Neural crest cell (in vitro differentiated cells): Measurements from ENCODE around the gene RNF114. TPM values are rescaled to one million over a fixed set of nuclear protein-coding genes. Genes with fewer than 3 reads are reported as not detected.
"Not testable (repeated sequence)": the region's sequence is repeated elsewhere in the genome, so short reads cannot be mapped to it uniquely, and the experiment has no call there.

Experiments used
- DNase-seq: peaks from one replicate; pipeline ENCODE4 v3.0.0; 2021; ENCODE audit warnings: low read depth, mixed read lengths, low spot score
- H3K27ac Mint-ChIP-seq: one replicate; pipeline ENCODE4 v1.8.0; 2021; ENCODE audit warnings: mild to moderate bottlenecking, mixed read lengths; ENCODE audit not compliant: unreplicated experiment
- H3K27me3 Mint-ChIP-seq: 2 replicates; pipeline ENCODE4 v1.8.0; 2021; ENCODE audit warnings: low read depth, mild to moderate bottlenecking, mixed read lengths
- H3K36me3 Mint-ChIP-seq: 2 replicates; pipeline ENCODE4 v1.8.0; 2021; ENCODE audit warnings: low read depth, mild to moderate bottlenecking, mixed read lengths
- H3K4me1 Mint-ChIP-seq: 2 replicates; pipeline ENCODE4 v1.8.0; 2021; ENCODE audit warnings: mixed read lengths
- H3K4me3 Mint-ChIP-seq: one replicate; pipeline ENCODE4 v1.8.0; 2021; ENCODE audit warnings: mild to moderate bottlenecking, mixed read lengths
- H3K9me3 Mint-ChIP-seq: 2 replicates; pipeline ENCODE4 v1.8.0; 2021; ENCODE audit warnings: mixed read lengths
- CTCF ChIP-seq: fragments of 200-600 bp; sonication (generic); conservative IDR thresholded peaks from 2 replicates; pipeline ENCODE4 v1.5.0; 2021; ENCODE audit warnings: antibody characterized with exemption, mild to moderate bottlenecking
- total RNA-seq: library from RNA; stranded (reverse); gene quantifications from 2 replicates; pipeline ENCODE4 v1.2.1, GENCODE V29; 2021

Gene RNF114
- total RNA-seq, 1 donor from 2014 or later: 53.0 TPM

GRCh38 chr20:49948178-49948577 lies 12.0 kb downstream of the RNF114 start:
- DNase-seq: no peak
- TF ChIP-seq CTCF: no peak
- Mint-ChIP-seq H3K27me3 (no peaks in the 10 kb centered on the region), H3K4me3 (no peak overlapping the region), H3K27ac (no peak overlapping the region), H3K36me3 (peaks cover 23% of the 10 kb centered on the region), H3K9me3 (no peaks in the 10 kb centered on the region), H3K4me1 (no peaks in the 10 kb centered on the region)

GRCh38 chr20:49948809-49949507 lies 12.8 kb downstream of the RNF114 start:
- H3K4me1 Mint-ChIP-seq: no peaks in the 10 kb centered on the region
- peaks cover 23% of the 10 kb centered on the region for H3K36me3 Mint-ChIP-seq
- DNase-seq: no peak
- no peak overlapping the region for H3K27ac Mint-ChIP-seq
- no peak overlapping the region for H3K4me3 Mint-ChIP-seq
- no peaks in the 10 kb centered on the region for H3K9me3 Mint-ChIP-seq
- H3K27me3 Mint-ChIP-seq: no peaks in the 10 kb centered on the region
- no peak for TF ChIP-seq CTCF

- no peak for DNase-seq
- H3K4me1 Mint-ChIP-seq: no peaks in the 10 kb centered on the region
These were observed 15.0 kb downstream of the RNF114 start for GRCh38 chr20:49951151-49951550.

GRCh38 chr20:49955167-49955566 lies 19.0 kb downstream of the RNF114 start:
- Mint-ChIP-seq H3K9me3 (no peaks in the 10 kb centered on the region), H3K4me3 (no peak overlapping the region), H3K36me3 (peaks cover 37% of the 10 kb centered on the region), H3K27me3 (no peaks in the 10 kb centered on the region), H3K27ac (no peak overlapping the region), H3K4me1 (peaks cover 4% of the 10 kb centered on the region)
- no peak for TF ChIP-seq CTCF
- no peak for DNase-seq

More at GRCh38 chr20:49951151-49951550, 15.0 kb downstream of the RNF114 start:
- peaks cover 29% of the 10 kb centered on the region for H3K36me3 Mint-ChIP-seq
- no peaks in the 10 kb centered on the region for H3K27me3 Mint-ChIP-seq
- H3K9me3 Mint-ChIP-seq: no peaks in the 10 kb centered on the region
- H3K27ac Mint-ChIP-seq: no peak overlapping the region
- TF ChIP-seq CTCF: no peak
- no peak overlapping the region for H3K4me3 Mint-ChIP-seq

- peaks cover 38% of the 10 kb centered on the region for H3K36me3 Mint-ChIP-seq
- H3K27me3 Mint-ChIP-seq, DNase-seq, H3K4me3 Mint-ChIP-seq, H3K27ac Mint-ChIP-seq, H3K4me1 Mint-ChIP-seq, H3K9me3 Mint-ChIP-seq: not testable (repeated sequence)
These were observed 19.7 kb downstream of the RNF114 start for GRCh38 chr20:49955830-49956396.

GRCh38 chr20:49956689-49957088 lies 20.5 kb downstream of the RNF114 start:
- Mint-ChIP-seq H3K9me3 (no peaks in the 10 kb centered on the region), H3K4me1 (peaks cover 4% of the 10 kb centered on the region), H3K27me3 (no peaks in the 10 kb centered on the region), H3K27ac (no peak overlapping the region), H3K4me3 (no peak overlapping the region), H3K36me3 (peaks cover 39% of the 10 kb centered on the region)
- DNase-seq: no peak
- no peak for TF ChIP-seq CTCF

- H3K9me3 Mint-ChIP-seq, H3K27me3 Mint-ChIP-seq, H3K4me3 Mint-ChIP-seq, H3K4me1 Mint-ChIP-seq, DNase-seq, H3K27ac Mint-ChIP-seq: not testable (repeated sequence)
- peaks cover 36% of the 10 kb centered on the region for H3K36me3 Mint-ChIP-seq
These were observed 21.1 kb downstream of the RNF114 start for GRCh38 chr20:49957089-49957938.
